ENCODE data around the gene SMURF1.

The SMURF1 gene

DNA sequence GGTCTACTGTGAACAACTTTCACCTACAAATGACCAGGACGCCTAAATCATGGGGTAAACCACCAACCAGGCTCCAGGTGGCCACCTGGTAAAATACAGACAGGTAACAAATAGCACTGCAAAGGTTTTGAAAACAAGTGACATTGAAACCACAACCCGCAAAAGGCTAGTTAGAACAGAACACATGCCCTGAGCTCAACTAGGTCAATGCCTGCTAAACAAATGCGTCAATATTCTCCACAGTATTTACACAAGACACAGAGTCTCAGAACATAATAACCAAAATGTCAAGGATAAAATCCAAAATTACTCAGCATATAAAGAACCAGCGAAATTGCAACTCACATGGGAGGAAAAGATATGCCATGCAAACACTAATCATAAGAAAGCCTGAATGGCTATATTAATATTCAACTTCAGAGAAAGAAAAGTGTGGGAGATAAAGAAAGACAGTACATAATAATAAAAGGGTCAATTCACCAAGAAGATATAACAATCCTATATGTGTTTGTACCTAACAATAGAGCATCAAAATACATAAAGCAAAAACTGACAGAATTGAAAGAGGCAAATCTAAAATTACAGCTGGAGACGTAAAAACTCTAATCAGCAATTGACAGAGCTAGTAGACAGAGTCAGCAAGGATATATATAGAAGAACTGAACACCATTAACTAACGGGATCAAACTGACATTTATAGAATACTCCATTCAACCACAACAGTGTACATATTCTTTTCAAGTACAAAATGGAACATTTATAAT, 47.6 kb downstream of the SMURF1 start:
- DNase-seq, result no peak

- no peak for DNase-seq
Observed at GRCh38 chr7:99095698-99096097, 48.2 kb downstream of the SMURF1 start.

- DNase-seq, result no peak
Observed at GRCh38 chr7:99094401-99094800, 49.5 kb downstream of the SMURF1 start.

- no peak for DNase-seq
Observed at GRCh38 chr7:99092064-99092720, 51.7 kb downstream of the SMURF1 start.

DNA sequence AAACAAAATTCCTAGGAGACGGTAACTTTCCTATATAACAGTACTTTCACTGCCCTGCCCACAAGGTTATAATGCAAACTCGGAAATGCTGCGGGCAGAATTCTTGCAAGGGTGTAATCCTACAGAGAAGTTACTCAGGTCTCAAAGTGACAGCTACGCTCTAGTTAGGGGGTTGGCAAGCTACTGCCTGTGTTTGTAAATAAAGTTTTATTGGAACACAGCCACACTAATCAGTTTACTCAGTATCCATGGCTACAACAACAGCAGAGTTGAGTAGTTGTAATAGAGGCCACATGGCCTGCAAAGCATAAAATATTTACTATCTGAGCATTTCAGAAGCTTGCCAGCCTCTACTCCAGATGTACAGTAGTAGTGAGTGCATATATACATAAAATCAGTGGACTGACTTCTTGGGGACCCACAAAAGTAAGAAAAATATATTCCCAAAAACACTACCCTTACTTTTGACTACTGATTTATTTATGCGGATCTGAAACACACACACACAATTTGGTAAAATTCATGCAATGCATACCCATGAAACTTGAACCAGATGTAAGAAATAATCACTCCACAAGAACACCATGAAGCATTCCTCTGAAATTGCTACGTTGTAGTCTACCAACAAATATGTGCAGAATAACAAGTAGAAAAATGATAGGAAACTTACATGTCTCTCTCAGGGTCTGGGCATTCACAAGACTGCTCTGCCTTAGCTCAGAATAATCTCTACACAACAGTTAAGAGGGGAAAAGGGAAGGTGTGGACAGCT, 53.0 kb downstream of the SMURF1 start:
- no peak for DNase-seq

GRCh38 chr7:99089914-99090629, 53.8 kb downstream of the SMURF1 start:
- DNase-seq, result no peak

DNA sequence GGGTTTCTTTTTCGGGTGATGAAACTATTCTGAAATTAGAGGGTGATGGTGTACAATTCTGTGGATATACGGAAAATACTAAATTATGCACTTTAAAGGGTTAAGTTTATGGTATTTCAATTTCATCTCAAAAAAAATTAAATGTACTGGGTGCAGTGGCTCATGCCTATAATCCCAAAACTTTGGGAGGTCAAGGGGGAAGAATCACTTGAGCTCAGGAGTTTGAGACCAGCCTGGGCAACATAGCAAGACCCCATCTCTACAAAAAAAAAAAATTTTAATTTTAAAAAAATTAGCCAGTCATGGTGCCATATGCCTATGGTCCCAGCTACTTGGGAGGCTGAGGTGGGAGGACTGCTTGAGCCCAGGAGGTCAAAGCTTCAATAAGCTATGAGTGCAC, 57.0 kb downstream of the SMURF1 start:
- no peak for DNase-seq

- no peak for DNase-seq
Observed at GRCh38 chr7:99086532-99086931, 57.4 kb downstream of the SMURF1 start.

- no peak for DNase-seq
Observed at GRCh38 chr7:99083733-99084132, 60.2 kb downstream of the SMURF1 start.

DNA sequence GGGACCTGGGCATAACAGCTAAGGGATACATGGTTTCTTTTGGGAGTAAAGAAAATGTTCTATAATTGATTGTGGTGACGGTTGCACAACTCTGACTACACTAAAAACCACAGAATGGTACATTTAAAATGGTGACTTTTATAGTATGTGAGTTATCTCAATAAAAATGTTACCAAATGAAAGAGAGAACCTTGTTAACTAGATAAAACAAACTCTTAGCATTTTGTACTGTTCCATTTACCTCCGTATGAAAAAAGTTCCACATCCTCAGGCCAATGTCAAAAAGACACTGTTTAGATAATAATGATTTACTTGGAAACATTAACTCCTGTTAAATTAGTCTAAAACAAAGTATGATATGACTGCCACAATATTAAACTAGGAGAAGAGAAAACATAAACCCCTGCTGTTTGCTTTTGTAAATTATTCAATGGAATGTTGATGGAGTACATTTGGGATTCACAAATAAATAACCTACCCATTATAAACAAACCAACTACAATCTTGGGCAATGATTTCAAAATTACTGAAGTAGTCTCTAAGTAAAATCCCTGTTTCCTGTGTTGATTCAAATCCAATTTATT, 60.7 kb downstream of the SMURF1 start:
- no peak for DNase-seq

DNA sequence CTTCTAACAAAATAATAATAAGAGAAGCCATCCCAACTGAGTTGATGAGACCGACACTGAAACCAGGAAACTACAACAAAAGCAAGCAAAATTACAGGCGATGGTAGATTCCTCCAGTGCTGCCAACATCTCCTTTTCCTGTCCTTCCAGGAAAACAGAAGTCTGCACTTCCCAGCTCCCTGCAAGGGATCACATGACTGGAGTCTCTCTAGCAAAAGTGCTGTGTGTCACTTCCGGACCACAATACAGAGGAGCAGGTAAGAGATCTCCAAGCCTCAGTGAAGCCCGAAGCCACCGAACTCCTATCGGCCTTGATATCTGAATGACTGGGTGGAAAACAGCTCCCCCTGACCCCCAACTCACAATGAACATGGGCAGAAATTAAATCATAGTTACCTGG, 63.2 kb downstream of the SMURF1 start:
- DNase-seq, result no peak

DNA sequence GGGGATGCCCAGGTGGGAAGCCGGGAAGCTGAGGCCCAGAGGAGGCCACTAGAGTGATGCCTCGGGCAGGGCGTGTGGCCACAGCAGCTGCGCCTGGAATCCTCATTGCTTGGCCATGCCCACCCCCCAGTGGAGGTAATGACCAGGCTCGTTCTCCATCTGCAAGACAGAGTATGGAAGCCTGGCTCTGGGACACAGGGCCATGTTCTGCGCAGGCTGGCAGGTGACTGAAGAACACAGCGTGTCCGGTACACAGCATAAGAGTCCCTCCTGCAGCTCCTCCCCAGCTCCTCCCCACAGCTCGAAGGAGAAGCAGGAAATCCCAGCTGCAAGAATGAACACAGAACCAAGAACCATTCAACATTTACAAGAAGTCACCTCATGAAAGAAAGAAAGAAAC, 64.8 kb downstream of the SMURF1 start:
- no peak for DNase-seq

DNA sequence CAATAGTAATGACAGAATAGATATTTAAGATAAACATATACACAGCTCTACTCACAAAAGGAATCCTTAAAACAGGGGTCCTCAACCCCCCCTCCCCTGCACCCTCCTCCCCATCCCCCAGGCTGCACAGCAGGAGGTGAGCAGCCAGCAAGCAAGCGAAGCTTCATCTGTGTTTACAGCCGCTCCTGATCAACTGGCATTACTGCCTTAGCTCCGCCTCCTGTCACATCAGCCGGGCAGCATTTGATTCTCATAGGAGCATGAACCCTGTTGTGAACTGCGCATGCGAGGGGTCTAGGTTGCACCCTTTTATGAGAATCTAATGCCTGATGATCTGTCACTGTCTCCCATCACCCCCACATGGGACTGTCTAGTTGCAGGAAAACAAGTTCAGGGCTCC, 65.5 kb downstream of the SMURF1 start:
- DNase-seq, result no peak

- no peak for DNase-seq
Observed at GRCh38 chr7:99076615-99077014, 67.3 kb downstream of the SMURF1 start.

- no peak for DNase-seq
Observed at GRCh38 chr7:99073839-99074446, 70.0 kb downstream of the SMURF1 start.

- DNase-seq, result no peak
Observed at GRCh38 chr7:99072126-99072525, 71.8 kb downstream of the SMURF1 start.

DNA sequence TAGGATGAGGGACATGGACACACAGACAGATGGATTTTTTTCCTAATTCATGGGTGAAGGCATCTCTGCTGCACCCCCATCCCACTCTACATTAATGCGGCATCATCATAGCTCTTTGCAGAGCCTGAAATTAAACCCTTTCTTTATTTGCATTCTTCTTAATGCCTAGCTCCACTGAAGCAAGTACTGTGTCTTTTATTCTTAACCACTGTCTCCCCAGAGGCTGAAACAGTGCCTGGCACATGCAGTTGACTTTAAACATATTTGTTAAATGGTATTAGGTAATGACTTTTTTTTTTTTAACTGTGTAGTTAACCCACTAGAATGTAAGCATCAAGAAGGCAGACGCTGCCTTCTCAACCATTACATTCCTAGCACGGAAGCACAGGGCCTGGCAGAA, 73.5 kb downstream of the SMURF1 start:
- DNase-seq, result no peak

- no peak for DNase-seq
Observed at GRCh38 chr7:99061001-99061776, 82.7 kb downstream of the SMURF1 start.

DNA sequence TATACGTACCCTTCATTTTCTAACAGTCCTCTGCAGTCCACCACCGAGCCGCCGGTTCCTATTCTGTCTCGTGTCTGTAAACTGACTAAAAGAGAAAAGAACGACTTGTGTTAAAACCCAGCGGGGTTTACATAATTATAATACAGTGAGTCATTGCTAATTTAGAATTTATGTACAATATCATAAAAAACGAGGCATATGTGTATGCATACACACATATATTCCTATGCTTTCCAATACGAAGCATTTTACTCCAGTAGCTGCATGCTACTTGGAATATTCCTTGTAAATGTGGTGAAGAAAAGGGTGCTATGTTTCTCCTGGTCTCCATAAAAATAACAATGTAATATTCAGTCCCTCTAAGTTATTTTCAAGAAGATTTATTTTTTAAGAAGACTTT, 89.1 kb downstream of the SMURF1 start:
- DNase-seq, result no peak

DNA sequence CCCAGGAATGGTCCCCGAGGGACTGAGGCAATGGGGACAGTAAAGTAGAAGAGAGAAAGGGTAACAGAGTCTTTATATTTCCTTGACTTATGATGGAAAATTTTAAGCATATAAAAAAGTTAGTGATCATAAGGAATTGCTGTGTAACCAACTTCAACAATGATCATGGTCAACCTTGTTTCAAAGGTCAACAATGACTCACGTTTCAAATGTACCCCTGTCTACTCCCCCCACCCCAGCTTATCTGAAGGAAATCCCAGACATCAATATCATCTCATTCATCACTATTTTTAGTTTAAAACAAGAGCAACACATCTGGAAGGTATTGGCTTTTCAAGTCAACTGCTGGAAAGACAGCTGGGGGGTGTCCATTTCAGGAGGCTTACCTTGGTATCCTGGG, 92.9 kb downstream of the SMURF1 start:
- no peak for DNase-seq

DNA sequence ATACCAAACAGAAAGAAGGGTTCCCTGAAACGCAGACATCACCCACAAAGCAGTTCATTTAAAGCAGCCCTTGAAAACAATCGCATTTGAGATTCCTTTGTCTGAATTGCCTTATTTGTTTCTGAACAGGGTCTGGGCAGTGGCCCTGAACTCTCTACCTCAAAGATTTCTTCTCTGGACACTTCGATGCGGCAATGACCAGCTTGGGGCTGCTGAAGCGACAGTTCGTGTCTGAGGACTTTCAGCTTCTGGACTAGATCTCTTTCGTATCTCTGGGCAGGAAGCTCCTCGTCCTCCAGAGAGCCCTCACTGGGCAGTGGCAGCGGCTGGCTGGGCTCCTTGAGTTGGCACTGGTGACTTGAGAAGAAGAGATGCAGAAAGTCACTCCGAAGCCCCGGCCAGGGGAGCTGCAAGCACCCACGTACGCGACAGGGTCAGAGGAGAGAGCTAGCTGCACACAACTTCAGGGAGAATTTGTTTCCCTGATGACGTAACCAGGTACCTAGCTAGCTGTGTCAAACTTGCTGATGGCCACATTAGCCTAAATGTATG, 96.3 kb downstream of the SMURF1 start:
- no peak for DNase-seq

Data from CD4-positive, alpha-beta T cell treated with Interleukin-17A for 1 hour (primary cell).